ENCODE data around the gene SORL1-AS1.
"Not testable (repeated sequence)": the region's sequence is repeated elsewhere in the genome, so short reads cannot be mapped to it uniquely, and the experiment has no call there.

The SORL1-AS1 gene

GRCh38 chr11:121412711-121413415, 39.9 kb downstream of the SORL1-AS1 start:
- Histone ChIP-seq H3K27ac (no peak overlapping the region), H3K4me3 (no peak overlapping the region)

- no peak overlapping the region for H3K4me3 ChIP-seq
- H3K27ac ChIP-seq = no peak overlapping the region
Observed at GRCh38 chr11:121412000-121412587, 40.7 kb downstream of the SORL1-AS1 start.

- H3K4me3 ChIP-seq, H3K27ac ChIP-seq: not testable (repeated sequence)
Observed at GRCh38 chr11:121411330-121411729, 41.4 kb downstream of the SORL1-AS1 start.

GRCh38 chr11:121410041-121410440, 42.7 kb downstream of the SORL1-AS1 start:
- H3K27ac ChIP-seq, H3K4me3 ChIP-seq: not testable (repeated sequence)

- H3K27ac ChIP-seq = no peak overlapping the region
- H3K4me3 ChIP-seq = no peak overlapping the region
Observed at GRCh38 chr11:121408830-121409229, 43.9 kb downstream of the SORL1-AS1 start.

- no peak overlapping the region for H3K27ac ChIP-seq
- H3K4me3 ChIP-seq = no peak overlapping the region
Observed at GRCh38 chr11:121406291-121406690, 46.5 kb downstream of the SORL1-AS1 start.

- no peak overlapping the region for H3K27ac ChIP-seq
- H3K4me3 ChIP-seq = no peak overlapping the region
Observed at GRCh38 chr11:121405646-121406045, 47.1 kb downstream of the SORL1-AS1 start.

GRCh38 chr11:121394785-121395184, 58.0 kb downstream of the SORL1-AS1 start:
- H3K4me3 ChIP-seq = no peak overlapping the region
- H3K27ac ChIP-seq = no peak overlapping the region

- Histone ChIP-seq H3K27ac (no peak overlapping the region), H3K4me3 (no peak overlapping the region)
Observed at GRCh38 chr11:121393855-121394254, 58.9 kb downstream of the SORL1-AS1 start.

- H3K27ac ChIP-seq = no peak overlapping the region
- no peak overlapping the region for H3K4me3 ChIP-seq
Observed at GRCh38 chr11:121391914-121392313, 60.9 kb downstream of the SORL1-AS1 start.

- no peak overlapping the region for H3K4me3 ChIP-seq
- H3K27ac ChIP-seq = peak overlapping the region in 4 of 21 experiments; percentile 2 to 66 (median 44)
Observed at GRCh38 chr11:121389651-121390050, 63.1 kb downstream of the SORL1-AS1 start.
